Endodermal cell (in vitro differentiated cells): ENCODE measurements around the gene DCAF4. TPM values are rescaled to one million over a fixed set of nuclear protein-coding genes. Genes with fewer than 3 reads are reported as not detected.
"Not testable (repeated sequence)": the region's sequence is repeated elsewhere in the genome, so short reads cannot be mapped to it uniquely, and the experiment has no call there.

ENCODE experiments used
- DNase-seq: peaks from one replicate; pipeline ENCODE4 v3.0.0-alpha.2; 2017
- H3K27ac ChIP-seq: 2 replicates; pipeline ENCODE4 v1.5.1; 2013; ENCODE audit warnings: mild to moderate bottlenecking, low read depth, low read length, moderate library complexity
- H3K27me3 ChIP-seq: 2 replicates; pipeline ENCODE4 v1.6.1; 2013; ENCODE audit warnings: mild to moderate bottlenecking, low read length, moderate library complexity; ENCODE audit not compliant: insufficient read depth, control insufficient read depth, poor library complexity, severe bottlenecking
- H3K36me3 ChIP-seq: 2 replicates; pipeline ENCODE4 v1.7.0; 2013; ENCODE audit warnings: mild to moderate bottlenecking, low read length, moderate library complexity; ENCODE audit not compliant: control insufficient read depth, insufficient read depth
- H3K4me1 ChIP-seq: one replicate; pipeline ENCODE4 v1.7.0; 2013; ENCODE audit warnings: low read length; ENCODE audit not compliant: control insufficient read depth, insufficient read depth
- H3K4me3 ChIP-seq: 2 replicates; pipeline ENCODE4 v1.5.1; 2013; ENCODE audit warnings: mild to moderate bottlenecking, low read length, moderate library complexity
- H3K9ac ChIP-seq: 2 replicates; pipeline ENCODE4 v1.6.1; 2013; ENCODE audit warnings: mild to moderate bottlenecking, low read length, moderate library complexity; ENCODE audit not compliant: poor library complexity, severe bottlenecking; ENCODE audit errors: extremely low read depth
- H3K9me3 ChIP-seq: 2 replicates; pipeline ENCODE4 v1.6.1; 2013; ENCODE audit warnings: mild to moderate bottlenecking, low read length, moderate library complexity; ENCODE audit not compliant: control insufficient read depth
- H3K27ac Mint-ChIP-seq: 2 replicates; pipeline ENCODE4 v1.8.0; 2020; ENCODE audit warnings: mixed read lengths
- H3K27me3 Mint-ChIP-seq: 2 replicates; pipeline ENCODE4 v1.8.0; 2021; ENCODE audit warnings: mild to moderate bottlenecking, mixed read lengths; ENCODE audit not compliant: insufficient read depth
- H3K36me3 Mint-ChIP-seq: 2 replicates; pipeline ENCODE4 v1.8.0; 2020; ENCODE audit warnings: low read depth, mixed read lengths
- H3K4me1 Mint-ChIP-seq: 2 replicates; pipeline ENCODE4 v1.8.0; 2020; ENCODE audit warnings: mixed read lengths
- H3K4me3 Mint-ChIP-seq: 2 replicates; pipeline ENCODE4 v1.8.0; 2020; ENCODE audit warnings: mild to moderate bottlenecking, moderate library complexity, mixed read lengths
- H3K9me3 Mint-ChIP-seq: 2 replicates; pipeline ENCODE4 v1.8.0; 2020; ENCODE audit warnings: mild to moderate bottlenecking, mixed read lengths
- WGBS, 2 experiments: methylation state at CpG; one replicate each; pipeline versions ENCODE4 v1.1.5 to v1.1.7; 2013; ENCODE audit warnings: missing lambda C conversion rate in 2 of 2, mixed read lengths in 1 of 2; ENCODE audit not compliant: insufficient coverage in 1 of 2, insufficient read length in 1 of 2; 5-methylcytosine and 5-hydroxymethylcytosine counted together
- total RNA-seq, 2 donors: library from RNA; stranded (reverse); fragmentation: NEBNext Ultra II Directional in 1 of 2; extraction: Animal tissue kit (Norgen Biotek cat#: 25700) in 1 of 2; gene quantifications; 2 replicates in 1 of 2; 3 replicates in 1 of 2; pipeline ENCODE4 v1.2.1, GENCODE V29; 2021
- TF ChIP-seq, protein P1 (sequence below): fragments of 200-600 bp; sonication (generic); conservative IDR thresholded peaks from 2 replicates; pipeline ENCODE4 v1.5.0; 2021; ENCODE audit warnings: antibody characterized with exemption, mild to moderate bottlenecking

DCAF4 gene
- total RNA-seq, 2 donors from 2014 or later = 16.4 to 17.7 TPM

DNA sequence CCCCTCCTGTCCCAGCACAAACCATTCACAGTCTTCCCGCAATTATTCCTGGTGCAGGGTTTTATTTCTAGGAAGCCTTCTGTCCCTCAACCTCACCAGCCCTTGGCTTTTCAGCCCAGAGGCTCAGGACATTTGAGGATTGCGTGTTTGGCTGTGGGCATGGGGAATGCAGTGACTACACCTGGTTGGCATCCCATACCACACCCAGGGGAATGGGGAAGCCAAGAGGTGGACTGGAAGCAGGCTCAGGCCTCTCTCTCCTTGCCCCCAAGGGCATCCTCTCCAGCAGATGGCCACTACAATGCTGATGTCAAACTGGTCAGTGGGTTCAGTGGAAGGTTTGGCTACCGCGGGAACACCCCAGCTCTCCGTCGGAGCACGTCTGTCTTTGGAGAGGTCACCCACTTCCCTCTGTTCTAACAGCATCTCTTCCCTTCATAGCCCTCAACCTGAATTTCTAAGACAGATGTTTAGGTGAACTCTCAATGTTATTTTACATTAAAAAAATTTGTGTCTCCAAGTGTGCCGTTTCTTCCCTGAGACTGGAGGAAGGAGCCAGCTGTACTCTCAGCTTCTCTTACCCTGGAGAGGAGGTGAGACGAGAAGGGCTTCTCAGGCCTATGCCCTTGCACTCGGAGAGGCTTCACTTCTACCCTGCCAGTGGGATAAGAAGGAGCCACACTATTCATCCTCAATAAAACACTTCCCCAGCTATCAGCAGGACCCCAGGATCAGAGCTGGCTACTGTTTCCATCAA lies 35.5 kb downstream of the DCAF4 start:
- TF ChIP-seq, protein P1, sequence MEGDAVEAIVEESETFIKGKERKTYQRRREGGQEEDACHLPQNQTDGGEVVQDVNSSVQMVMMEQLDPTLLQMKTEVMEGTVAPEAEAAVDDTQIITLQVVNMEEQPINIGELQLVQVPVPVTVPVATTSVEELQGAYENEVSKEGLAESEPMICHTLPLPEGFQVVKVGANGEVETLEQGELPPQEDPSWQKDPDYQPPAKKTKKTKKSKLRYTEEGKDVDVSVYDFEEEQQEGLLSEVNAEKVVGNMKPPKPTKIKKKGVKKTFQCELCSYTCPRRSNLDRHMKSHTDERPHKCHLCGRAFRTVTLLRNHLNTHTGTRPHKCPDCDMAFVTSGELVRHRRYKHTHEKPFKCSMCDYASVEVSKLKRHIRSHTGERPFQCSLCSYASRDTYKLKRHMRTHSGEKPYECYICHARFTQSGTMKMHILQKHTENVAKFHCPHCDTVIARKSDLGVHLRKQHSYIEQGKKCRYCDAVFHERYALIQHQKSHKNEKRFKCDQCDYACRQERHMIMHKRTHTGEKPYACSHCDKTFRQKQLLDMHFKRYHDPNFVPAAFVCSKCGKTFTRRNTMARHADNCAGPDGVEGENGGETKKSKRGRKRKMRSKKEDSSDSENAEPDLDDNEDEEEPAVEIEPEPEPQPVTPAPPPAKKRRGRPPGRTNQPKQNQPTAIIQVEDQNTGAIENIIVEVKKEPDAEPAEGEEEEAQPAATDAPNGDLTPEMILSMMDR = no peak
- WGBS, 2 experiments = 80 to 92% methylated on average over 1 to 10 of the region's 10 CpGs
- DNase-seq = no peak
- peaks cover 20% of the 10 kb centered on the region for H3K36me3 ChIP-seq
- Mint-ChIP-seq H3K27ac (no peak overlapping the region), H3K4me1 (no peaks in the 10 kb centered on the region), H3K9me3 (no peaks in the 10 kb centered on the region), H3K36me3 (peaks cover 35% of the 10 kb centered on the region), H3K4me3 (no peak overlapping the region), H3K27me3 (no peaks in the 10 kb centered on the region)
- H3K27me3 ChIP-seq = no peaks in the 10 kb centered on the region
- H3K27ac ChIP-seq = no peak overlapping the region
- H3K4me3 ChIP-seq = no peak overlapping the region
- no peak overlapping the region for H3K9ac ChIP-seq
- no peaks in the 10 kb centered on the region for H3K9me3 ChIP-seq
- H3K4me1 ChIP-seq = no peaks in the 10 kb centered on the region

DNA sequence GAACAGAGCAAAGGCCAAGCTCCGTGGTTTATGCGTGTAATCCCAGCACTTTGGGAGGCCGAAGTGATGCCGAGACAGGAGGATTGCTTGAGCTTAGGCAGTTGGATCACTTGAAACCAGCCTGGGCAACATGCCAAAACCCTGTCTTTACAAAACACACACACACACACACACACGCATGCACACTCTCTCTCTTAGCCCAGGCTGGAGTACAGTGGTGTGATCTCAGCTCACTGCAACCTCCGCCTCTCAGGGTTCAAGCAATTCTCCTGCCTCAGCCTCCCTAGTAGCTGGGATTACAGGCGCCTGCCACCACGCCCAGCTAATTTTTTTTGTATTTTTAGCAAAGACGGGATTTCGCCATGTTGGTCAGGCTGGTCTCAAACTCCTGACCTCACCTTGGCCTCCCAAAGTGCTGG lies 36.1 kb downstream of the DCAF4 start:
- not testable (repeated sequence) for H3K9me3 ChIP-seq, H3K4me3 ChIP-seq, H3K4me1 ChIP-seq, DNase-seq, H3K4me1 Mint-ChIP-seq, H3K27ac ChIP-seq, H3K4me3 Mint-ChIP-seq, H3K27me3 Mint-ChIP-seq, H3K9me3 Mint-ChIP-seq, H3K27me3 ChIP-seq, H3K27ac Mint-ChIP-seq, H3K9ac ChIP-seq
- H3K36me3 ChIP-seq = peaks cover 17% of the 10 kb centered on the region
- H3K36me3 Mint-ChIP-seq = peaks cover 35% of the 10 kb centered on the region
- WGBS, 2 experiments = 88 to 92% methylated on average over 10 of the region's 10 CpGs

DNA sequence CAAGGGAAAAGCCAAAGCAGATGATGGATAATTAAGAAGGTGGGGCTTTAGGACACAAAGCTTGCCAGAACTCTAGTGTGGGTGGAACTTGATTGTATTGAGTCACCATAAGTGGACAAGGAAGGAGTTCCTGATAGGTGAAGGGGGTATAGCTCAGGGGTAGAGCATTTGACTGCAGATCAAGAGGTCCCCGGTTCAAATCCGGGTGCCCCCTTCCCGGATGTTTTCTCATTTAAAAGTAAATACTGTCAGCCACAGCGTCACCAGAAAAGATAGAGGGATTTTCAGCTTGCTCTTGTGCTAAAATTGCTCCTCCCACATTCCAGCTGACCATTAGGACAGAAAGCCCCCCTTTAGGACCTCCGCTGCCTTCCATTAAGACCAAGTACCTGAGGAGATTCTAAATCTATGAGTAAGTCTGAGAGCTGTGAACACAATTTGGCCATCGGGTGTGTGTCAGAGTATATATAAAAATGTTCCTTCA lies 36.6 kb downstream of the DCAF4 start:
- Histone ChIP-seq H3K9ac (no peak overlapping the region), H3K9me3 (no peaks in the 10 kb centered on the region), H3K4me1 (no peaks in the 10 kb centered on the region), H3K27me3 (no peaks in the 10 kb centered on the region), H3K27ac (no peak overlapping the region), H3K4me3 (no peak overlapping the region), H3K36me3 (peaks cover 12% of the 10 kb centered on the region)
- H3K27ac Mint-ChIP-seq = no peak overlapping the region
- H3K27me3 Mint-ChIP-seq = no peaks in the 10 kb centered on the region
- no peaks in the 10 kb centered on the region for H3K9me3 Mint-ChIP-seq
- peak; percentile 82 for DNase-seq
- no peak overlapping the region for H3K4me3 Mint-ChIP-seq
- TF ChIP-seq, protein P1 = no peak
- H3K4me1 Mint-ChIP-seq = no peaks in the 10 kb centered on the region
- WGBS, 2 experiments = 82 to 89% methylated on average over 4 to 6 of the region's 6 CpGs
- H3K36me3 Mint-ChIP-seq = peaks cover 29% of the 10 kb centered on the region
